IMR-90 (cell line): ENCODE measurements around the gene UNC5B. TPM values are rescaled to one million over a fixed set of nuclear protein-coding genes. Genes with fewer than 3 reads are reported as not detected.

ENCODE experiments used
- ATAC-seq: fragments of 200-7000 bp; cut with Tn5 transposase; 2 replicates; pipeline ENCODE4 v1.9.1; 2020; ENCODE audit warnings: low read depth, mild to moderate bottlenecking, moderate library complexity
- BruUV-seq: library from RNA; stranded (reverse); fragments of 400-500 nt; replicated peaks from 2 replicates; lab custom pipeline; 2021; lab: Mats Ljungman, UMichigan
- CTCF ChIA-PET: fragments of 300-600 bp; formaldehyde crosslinking; extraction: SDS; loops from one replicate; lab custom pipeline; 2021; ENCODE audit warnings: antibody characterized with exemption; lab: Yijun Ruan, JAX
- POLR2A ChIA-PET: fragments of 300-600 bp; sonication (Branson Sonifier 250); formaldehyde crosslinking; loops from one replicate; lab custom pipeline; 2022; ENCODE audit warnings: antibody characterized with exemption; ENCODE audit not compliant: unreplicated experiment; lab: Charles Lee
- DNase-seq: peaks from one replicate; pipeline ENCODE4 v3.0.0; 2013
- H2AFZ ChIP-seq: replicated peaks from 2 replicates; pipeline ENCODE3; 2013; ENCODE audit warnings: low read length, mild to moderate bottlenecking; ENCODE audit not compliant: poor library complexity
- H2AK5ac ChIP-seq: 2 replicates; pipeline ENCODE4 v1.6.1; 2013; ENCODE audit warnings: low read depth, low read length, inconsistent platforms
- H2AK9ac ChIP-seq: replicated peaks from 2 replicates; pipeline ENCODE3; 2013; ENCODE audit warnings: mild to moderate bottlenecking, low read depth, low read length, moderate library complexity; ENCODE audit not compliant: poor library complexity
- H2BK120ac ChIP-seq: 2 replicates; pipeline ENCODE4 v1.6.1; 2013; ENCODE audit warnings: low read depth, low read length, inconsistent platforms
- H2BK15ac ChIP-seq: 3 replicates; pipeline ENCODE4 v1.6.1; 2013; ENCODE audit warnings: low read depth, low read length, inconsistent platforms
- H2BK20ac ChIP-seq: 2 replicates; pipeline ENCODE4 v1.6.1; 2013; ENCODE audit warnings: low read depth, mild to moderate bottlenecking, inconsistent platforms, low read length, moderate library complexity
- H2BK5ac ChIP-seq: 2 replicates; pipeline ENCODE4 v1.6.1; 2013; ENCODE audit warnings: mild to moderate bottlenecking, low read depth, low read length, inconsistent platforms; ENCODE audit not compliant: poor library complexity, severe bottlenecking
- H3K14ac ChIP-seq: replicated peaks from 2 replicates; pipeline ENCODE4 v1.6.1; 2013; ENCODE audit warnings: low read depth, low read length, inconsistent platforms
- H3K18ac ChIP-seq: 2 replicates; pipeline ENCODE4 v1.6.1; 2013; ENCODE audit warnings: low read depth, low read length, control low read depth
- H3K23ac ChIP-seq: 2 replicates; pipeline ENCODE4 v1.6.1; 2013; ENCODE audit warnings: low read depth, low read length, inconsistent platforms
- H3K27ac ChIP-seq: 2 replicates; pipeline ENCODE4 v1.5.1; 2013; ENCODE audit warnings: mild to moderate bottlenecking, control low read depth, low read length; ENCODE audit not compliant: insufficient read depth
- H3K27me3 ChIP-seq: 2 replicates; pipeline ENCODE4 v1.6.1; 2013; ENCODE audit warnings: low read length; ENCODE audit not compliant: control insufficient read depth, insufficient read depth
- H3K36me3 ChIP-seq: 2 replicates; pipeline ENCODE4 v1.6.1; 2013; ENCODE audit warnings: low read length, mixed read lengths; ENCODE audit not compliant: control insufficient read depth, insufficient read depth
- H3K4ac ChIP-seq: 2 replicates; pipeline ENCODE4 v1.6.1; 2013; ENCODE audit warnings: low read depth, low read length, inconsistent platforms
- H3K4me1 ChIP-seq: 2 replicates; pipeline ENCODE4 v1.6.1; 2013; ENCODE audit warnings: low read length, mixed read lengths; ENCODE audit not compliant: control insufficient read depth, insufficient read depth
- H3K4me2 ChIP-seq: 2 replicates; pipeline ENCODE4 v1.6.1; 2013; ENCODE audit warnings: low read depth, mild to moderate bottlenecking, control low read depth, low read length, moderate library complexity
- H3K4me3 ChIP-seq: 2 replicates; pipeline ENCODE4 v1.5.1; 2013; ENCODE audit warnings: low read depth, mild to moderate bottlenecking, control low read depth, low read length, moderate library complexity; ENCODE audit not compliant: insufficient read depth
- H3K56ac ChIP-seq: 2 replicates; pipeline ENCODE4 v1.6.1; 2013; ENCODE audit warnings: low read length, inconsistent platforms; ENCODE audit not compliant: insufficient read depth; ENCODE audit errors: extremely low read depth
- H3K79me1 ChIP-seq, 2 experiments: 2 replicates each; pipeline ENCODE4 v1.6.1; 2013; ENCODE audit warnings: low read length in 2 of 2, inconsistent platforms in 1 of 2, low read depth in 1 of 2
- H3K9ac ChIP-seq: 2 replicates; pipeline ENCODE4 v1.6.1; 2013; ENCODE audit warnings: low read depth, low read length, control low read depth
- H3K9me1 ChIP-seq: 2 replicates; pipeline ENCODE4 v1.6.1; 2013; ENCODE audit warnings: low read length, inconsistent platforms; ENCODE audit not compliant: insufficient read depth
- H3K9me3 ChIP-seq: 2 replicates; pipeline ENCODE4 v1.6.1; 2013; ENCODE audit warnings: low read length; ENCODE audit not compliant: control insufficient read depth, insufficient read depth
- H4K20me1 ChIP-seq: 2 replicates; pipeline ENCODE4 v1.6.1; 2013; ENCODE audit warnings: low read length, inconsistent platforms; ENCODE audit not compliant: insufficient read depth
- H4K5ac ChIP-seq: 2 replicates; pipeline ENCODE4 v1.6.1; 2013; ENCODE audit warnings: mild to moderate bottlenecking, low read depth, low read length, control low read depth
- H4K8ac ChIP-seq, 2 experiments: 2 replicates each; pipeline ENCODE4 v1.6.1; 2013; ENCODE audit warnings: low read depth in 2 of 2, low read length in 2 of 2, control low read depth in 1 of 2, inconsistent platforms in 1 of 2
- H4K91ac ChIP-seq: 2 replicates; pipeline ENCODE4 v1.6.1; 2013; ENCODE audit warnings: low read depth, low read length, inconsistent platforms; ENCODE audit not compliant: insufficient read depth
- CEBPB ChIP-seq: IDR thresholded peaks from 2 replicates; pipeline ENCODE4 v1.6.1; 2012; ENCODE audit warnings: low read depth, low read length, improper control_type of control experiment
- RAD21 ChIP-seq: IDR thresholded peaks from 2 replicates; pipeline ENCODE4 v1.6.1; 2012; ENCODE audit warnings: low read length, improper control_type of control experiment
- WGBS, 2 experiments: methylation state at CpG; one replicate each; pipeline versions ENCODE4 v1.1.5 to v1.1.7; 2013; ENCODE audit warnings: missing lambda C conversion rate in 2 of 2; ENCODE audit not compliant: insufficient read length in 1 of 2; ENCODE audit errors: extremely low coverage in 2 of 2; 5-methylcytosine and 5-hydroxymethylcytosine counted together
- dilution Hi-C: fragments of 300-500 bp; cut with HindIII; formaldehyde crosslinking; loops from one replicate; pipeline ENCODE4 v1.14.3; 2018; ENCODE audit warnings: low sequenced_read_pairs; ENCODE audit not compliant: unreplicated experiment
- in situ Hi-C: fragments of 300-500 bp; cut with MboI; formaldehyde crosslinking; loops from 3 replicates; pipeline ENCODE4 v1.14.3; 2019; ENCODE audit warnings: low sequenced_read_pairs, inconsistent platforms, mixed read lengths
- intact Hi-C: fragments of 100-400 bp; cut with micrococcal nuclease; formaldehyde crosslinking; loops from 2 replicates; pipeline ENCODE4 v1.10.0; 2022
- polyA plus RNA-seq, 3 experiments: library from polyadenylated mRNA; depleted of rRNA; stranded (reverse); fragments of >200 nt; gene quantifications; 2 replicates each; pipeline ENCODE4 v1.2.3, GENCODE V29; 2012; ENCODE audit warnings: low replicate concordance in 1 of 3
- total RNA-seq: library from RNA; depleted of rRNA; stranded (reverse); fragments of >200 nt; gene quantifications from 2 replicates; pipeline ENCODE4 v1.2.3, GENCODE V29; 2012

UNC5B gene
- total and polyA plus RNA-seq, 2 of the 4 experiments (the other 2 are of a cell fraction) = 1.6 to 4.2 TPM

GRCh38 chr10:71221586-71222202, 9.3 kb downstream of the UNC5B start:
- 94% methylated on average over 2 of the region's 5 CpGs; no CpG with 5 or more reads in 1 of the 2 experiments for WGBS, 2 experiments
- Histone ChIP-seq H3K27ac (no peak overlapping the region), H4K8ac (no peak overlapping the region), H3K4me1 (peaks cover 17% of the 10 kb centered on the region), H2AK5ac (0 out of 2 replicates have a peak overlapping the region, but pooled peaks have one; percentile 8), H4K20me1 (peaks cover 43% of the 10 kb centered on the region; the same call in 1 of the 2 replicates), H3K4me3 (no peak overlapping the region), H3K23ac (peak overlapping the region; percentile 58), H3K27me3 (no peaks in the 10 kb centered on the region), H4K91ac (no peak overlapping the region), H3K14ac (no peak overlapping the region), H4K5ac (no peak overlapping the region), H3K4me2 (no peak overlapping the region), H3K9me3 (no peaks in the 10 kb centered on the region), H3K18ac (no peak overlapping the region), H3K79me1 (peaks cover 6 to 37% of the 10 kb centered on the region in 2 experiments; a peak in 3 of 4 replicates), H3K4ac (no peak overlapping the region), H2AK9ac (peak overlapping the region; percentile 35), H3K9me1 (peaks cover 13% of the 10 kb centered on the region; the same call in 1 of the 2 replicates), H3K56ac (no peak overlapping the region), H3K9ac (no peak overlapping the region), H3K36me3 (no peaks in the 10 kb centered on the region), H2BK5ac (no peak overlapping the region), H2BK20ac (no peak overlapping the region), H2AFZ (no peak overlapping the region), H2BK15ac (no peak overlapping the region), H2BK120ac (no peak overlapping the region)
- DNase-seq = no peak
- ChIA-PET CTCF (interaction anchor here (0.9 to 1.8 kb wide), 2 partner anchors 12 to 48 kb away, joined by 3 to 4 read pairs; no protein-coding TSS in a partner anchor), POLR2A (no interaction called here)
- dilution Hi-C loops = no loop called here
- ATAC-seq = no peak
- BruUV-seq = no TSS peak
- in situ Hi-C loops = no loop called here
- peak; percentile 80 for TF ChIP-seq CEBPB
- no peak for TF ChIP-seq RAD21
- intact Hi-C loops = no loop called here
